ENCODE results near the gene LRAT. TPM values are rescaled to one million over a fixed set of nuclear protein-coding genes. Genes with fewer than 3 reads are reported as not detected.

Gene LRAT
- total and polyA plus RNA-seq, 10 of the 15 experiments (the other 5 are each of a cell fraction or from before 2014, with no cell fraction given): 0.07 to 0.08 TPM; not detected in 8

DNA sequence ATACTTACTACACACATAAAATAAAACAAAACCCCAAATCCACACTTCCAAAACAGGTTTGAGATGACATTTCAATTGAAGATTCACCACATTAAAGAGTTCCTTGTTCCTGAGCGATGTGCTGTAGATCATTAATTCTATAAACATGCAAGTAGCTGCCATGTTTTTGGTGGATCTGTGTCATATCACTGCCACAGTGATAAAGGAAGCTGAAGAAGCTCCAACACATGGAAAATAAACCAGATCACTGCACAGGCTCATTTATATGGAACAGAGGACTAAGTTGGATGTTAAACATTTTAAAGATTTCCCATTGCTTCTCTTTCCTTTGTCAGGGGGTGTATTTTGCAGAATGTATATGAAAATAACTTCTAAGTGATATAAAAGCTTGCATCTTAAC, 34.5 kb downstream of the LRAT start:
- SMC1A ChIA-PET (ENCODE audit: uncharacterized antibody, unreplicated experiment): interaction anchor here (0.9 to 1.3 kb wide), 3 partner anchors 29 to 228 kb away, joined by 3 to 5 read pairs (median 4); partner anchors contain the start of gene PLRG1
- Histone ChIP-seq H3K27ac (ENCODE audit: control insufficient read depth, insufficient read depth) (no peak overlapping the region), H3K27me3 (replicated peaks in 1 of 2; ENCODE audit: control insufficient read depth in 2 of 2, insufficient read depth in 2 of 2, low read length in 1 of 2) (no peaks in the 10 kb centered on the region), H3K4me2 (ENCODE audit: control insufficient read depth, insufficient read depth) (no peak overlapping the region), H3K9ac (ENCODE audit: control insufficient read depth, insufficient read depth, low read length) (no peak overlapping the region), H3K4me3 (no peak overlapping the region), H3K4me1 (ENCODE audit: control insufficient read depth, insufficient read depth, low read length) (no peaks in the 10 kb centered on the region), H3K36me3 (ENCODE audit: control insufficient read depth in 2 of 2, insufficient read depth in 2 of 2, low read length in 1 of 2) (no peaks in the 10 kb centered on the region), H3K9me3 (replicated peaks; ENCODE audit: control insufficient read depth, insufficient read depth, low read length) (no peaks in the 10 kb centered on the region), H4K20me1 (ENCODE audit: control insufficient read depth, insufficient read depth) (no peaks in the 10 kb centered on the region), H2AFZ (ENCODE audit: control insufficient read depth, low read depth, low read length) (no peak overlapping the region), H3K79me2 (ENCODE audit: control insufficient read depth, insufficient read depth, low read length) (no peaks in the 10 kb centered on the region)
- in situ Hi-C loops (cut with MboI): no loop called here
- ATAC-seq (no peak), DNase-seq (ENCODE audit: low read depth, low spot score) (no peak), FAIRE-seq (no peak)
- CTCF ChIA-PET: interaction anchor here (0.6 to 1.5 kb wide), 6 partner anchors 12 to 1080 kb away, joined by 3 to 7 read pairs (median 4); no protein-coding TSS in a partner anchor
- WGBS (ENCODE audit: insufficient coverage, insufficient replicate concordance, low lambda C conversion rate, missing lambda C conversion rate): 4% methylated on average over 1 of the region's 1 CpG
- POLR2A ChIA-PET: no interaction called here
- RAD21 ChIA-PET (ENCODE audit: unreplicated experiment): interaction anchor here (1.5 kb wide), 1 partner anchor 226 kb away, joined by 3 read pairs; no protein-coding TSS in a partner anchor
- intact Hi-C loops (cut with micrococcal nuclease; ENCODE audit: unreplicated experiment): no loop called here
- BruUV-seq (replicated peaks): no TSS peak
- TF ChIP-seq, protein P1, sequence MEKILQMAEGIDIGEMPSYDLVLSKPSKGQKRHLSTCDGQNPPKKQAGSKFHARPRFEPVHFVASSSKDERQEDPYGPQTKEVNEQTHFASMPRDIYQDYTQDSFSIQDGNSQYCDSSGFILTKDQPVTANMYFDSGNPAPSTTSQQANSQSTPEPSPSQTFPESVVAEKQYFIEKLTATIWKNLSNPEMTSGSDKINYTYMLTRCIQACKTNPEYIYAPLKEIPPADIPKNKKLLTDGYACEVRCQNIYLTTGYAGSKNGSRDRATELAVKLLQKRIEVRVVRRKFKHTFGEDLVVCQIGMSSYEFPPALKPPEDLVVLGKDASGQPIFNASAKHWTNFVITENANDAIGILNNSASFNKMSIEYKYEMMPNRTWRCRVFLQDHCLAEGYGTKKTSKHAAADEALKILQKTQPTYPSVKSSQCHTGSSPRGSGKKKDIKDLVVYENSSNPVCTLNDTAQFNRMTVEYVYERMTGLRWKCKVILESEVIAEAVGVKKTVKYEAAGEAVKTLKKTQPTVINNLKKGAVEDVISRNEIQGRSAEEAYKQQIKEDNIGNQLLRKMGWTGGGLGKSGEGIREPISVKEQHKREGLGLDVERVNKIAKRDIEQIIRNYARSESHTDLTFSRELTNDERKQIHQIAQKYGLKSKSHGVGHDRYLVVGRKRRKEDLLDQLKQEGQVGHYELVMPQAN (conservative IDR thresholded peaks at IDR 0.05): no peak
- TF ChIP-seq NR2F1 (conservative IDR thresholded peaks at IDR 0.05): no peak
- TF ChIP-seq TBL1XR1 (IDR thresholded peaks at IDR 0.05; ENCODE audit: low read depth, low read length): no peak
- no peak for TF ChIP-seq TCF12 (IDR thresholded peaks at IDR 0.05; ENCODE audit: low read depth, low read length)
- TF ChIP-seq, protein P2, sequence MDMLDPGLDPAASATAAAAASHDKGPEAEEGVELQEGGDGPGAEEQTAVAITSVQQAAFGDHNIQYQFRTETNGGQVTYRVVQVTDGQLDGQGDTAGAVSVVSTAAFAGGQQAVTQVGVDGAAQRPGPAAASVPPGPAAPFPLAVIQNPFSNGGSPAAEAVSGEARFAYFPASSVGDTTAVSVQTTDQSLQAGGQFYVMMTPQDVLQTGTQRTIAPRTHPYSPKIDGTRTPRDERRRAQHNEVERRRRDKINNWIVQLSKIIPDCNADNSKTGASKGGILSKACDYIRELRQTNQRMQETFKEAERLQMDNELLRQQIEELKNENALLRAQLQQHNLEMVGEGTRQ (IDR thresholded peaks at IDR 0.05; ENCODE audit: borderline replicate concordance, low read depth, low read length): no peak
- TF ChIP-seq, protein P3, sequence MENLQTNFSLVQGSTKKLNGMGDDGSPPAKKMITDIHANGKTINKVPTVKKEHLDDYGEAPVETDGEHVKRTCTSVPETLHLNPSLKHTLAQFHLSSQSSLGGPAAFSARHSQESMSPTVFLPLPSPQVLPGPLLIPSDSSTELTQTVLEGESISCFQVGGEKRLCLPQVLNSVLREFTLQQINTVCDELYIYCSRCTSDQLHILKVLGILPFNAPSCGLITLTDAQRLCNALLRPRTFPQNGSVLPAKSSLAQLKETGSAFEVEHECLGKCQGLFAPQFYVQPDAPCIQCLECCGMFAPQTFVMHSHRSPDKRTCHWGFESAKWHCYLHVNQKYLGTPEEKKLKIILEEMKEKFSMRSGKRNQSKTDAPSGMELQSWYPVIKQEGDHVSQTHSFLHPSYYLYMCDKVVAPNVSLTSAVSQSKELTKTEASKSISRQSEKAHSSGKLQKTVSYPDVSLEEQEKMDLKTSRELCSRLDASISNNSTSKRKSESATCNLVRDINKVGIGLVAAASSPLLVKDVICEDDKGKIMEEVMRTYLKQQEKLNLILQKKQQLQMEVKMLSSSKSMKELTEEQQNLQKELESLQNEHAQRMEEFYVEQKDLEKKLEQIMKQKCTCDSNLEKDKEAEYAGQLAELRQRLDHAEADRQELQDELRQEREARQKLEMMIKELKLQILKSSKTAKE (IDR thresholded peaks at IDR 0.05; ENCODE audit: low read depth, poor library complexity, severe bottlenecking): no peak
- TF ChIP-seq, protein P4, sequence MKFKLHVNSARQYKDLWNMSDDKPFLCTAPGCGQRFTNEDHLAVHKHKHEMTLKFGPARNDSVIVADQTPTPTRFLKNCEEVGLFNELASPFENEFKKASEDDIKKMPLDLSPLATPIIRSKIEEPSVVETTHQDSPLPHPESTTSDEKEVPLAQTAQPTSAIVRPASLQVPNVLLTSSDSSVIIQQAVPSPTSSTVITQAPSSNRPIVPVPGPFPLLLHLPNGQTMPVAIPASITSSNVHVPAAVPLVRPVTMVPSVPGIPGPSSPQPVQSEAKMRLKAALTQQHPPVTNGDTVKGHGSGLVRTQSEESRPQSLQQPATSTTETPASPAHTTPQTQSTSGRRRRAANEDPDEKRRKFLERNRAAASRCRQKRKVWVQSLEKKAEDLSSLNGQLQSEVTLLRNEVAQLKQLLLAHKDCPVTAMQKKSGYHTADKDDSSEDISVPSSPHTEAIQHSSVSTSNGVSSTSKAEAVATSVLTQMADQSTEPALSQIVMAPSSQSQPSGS (IDR thresholded peaks at IDR 0.05; ENCODE audit: low read length): no peak
- no peak for TF ChIP-seq NFYA (IDR thresholded peaks at IDR 0.05; ENCODE audit: borderline replicate concordance, low read depth, low read length)
- no peak for TF ChIP-seq ZSCAN29 (IDR thresholded peaks at IDR 0.05)
- no peak for TF ChIP-seq STAT3 (IDR thresholded peaks at IDR 0.05; ENCODE audit: low read depth, low read length)
- TF ChIP-seq PML (IDR thresholded peaks at IDR 0.05; ENCODE audit: low read length): no peak
- no peak for TF ChIP-seq LARP7 (IDR thresholded peaks at IDR 0.05)
- TF ChIP-seq, protein P5, sequence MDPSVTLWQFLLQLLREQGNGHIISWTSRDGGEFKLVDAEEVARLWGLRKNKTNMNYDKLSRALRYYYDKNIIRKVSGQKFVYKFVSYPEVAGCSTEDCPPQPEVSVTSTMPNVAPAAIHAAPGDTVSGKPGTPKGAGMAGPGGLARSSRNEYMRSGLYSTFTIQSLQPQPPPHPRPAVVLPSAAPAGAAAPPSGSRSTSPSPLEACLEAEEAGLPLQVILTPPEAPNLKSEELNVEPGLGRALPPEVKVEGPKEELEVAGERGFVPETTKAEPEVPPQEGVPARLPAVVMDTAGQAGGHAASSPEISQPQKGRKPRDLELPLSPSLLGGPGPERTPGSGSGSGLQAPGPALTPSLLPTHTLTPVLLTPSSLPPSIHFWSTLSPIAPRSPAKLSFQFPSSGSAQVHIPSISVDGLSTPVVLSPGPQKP (IDR thresholded peaks at IDR 0.05; ENCODE audit: low read depth, low read length): no peak
- TF ChIP-seq BHLHE40 (IDR thresholded peaks at IDR 0.05; ENCODE audit: borderline replicate concordance in 1 of 2, low read depth in 2 of 2, low read length in 1 of 2): no peak
- TF ChIP-seq MEF2A (IDR thresholded peaks at IDR 0.05; ENCODE audit: insufficient read depth, low read depth, low read length): no peak
- no peak for TF ChIP-seq PAX5 (IDR thresholded peaks at IDR 0.05; ENCODE audit: borderline replicate concordance, low read depth, low read length)
- no peak for TF ChIP-seq CEBPB (IDR thresholded peaks at IDR 0.05; ENCODE audit: borderline replicate concordance in 1 of 2, low read depth in 2 of 2, low read length in 2 of 2)
- no peak for TF ChIP-seq ZNF274 (IDR thresholded peaks at IDR 0.05; ENCODE audit: insufficient read depth, insufficient read length)

Data from GM12878 (cell line).